HEK293 (cell line): ENCODE results near the gene ZSCAN2.

Experiments
- CTCF ChIA-PET: fragments of 350-600 bp; formaldehyde crosslinking; extraction: SDS; loops from one replicate; lab custom pipeline; 2021; ENCODE audit warnings: antibody characterized with exemption; lab: Yijun Ruan, JAX
- POLR2A ChIA-PET: fragments of 300-600 bp; formaldehyde crosslinking; extraction: SDS; loops from one replicate; lab custom pipeline; 2020; ENCODE audit warnings: antibody characterized with exemption, inconsistent platforms; lab: Yijun Ruan, JAX
- H3K27ac ChIP-seq: fragments of 200-500 bp; sonication (Bioruptor generic); 2 replicates; pipeline ENCODE4 v1.5.1; 2014; ENCODE audit warnings: low read depth, low read length, control low read depth, inconsistent platforms; ENCODE audit errors: extremely low read depth
- H3K36me3 ChIP-seq, 2 experiments: fragments of 200-500 bp in 1 of 2; sonication (Bioruptor generic) in 1 of 2; 1 replicate in 1 of 2; 2 replicates in 1 of 2; pipeline ENCODE4 v1.5.1; 2014 to 2017; ENCODE audit warnings: inconsistent platforms in 2 of 2, low read length in 2 of 2; ENCODE audit not compliant: control insufficient read depth in 2 of 2, insufficient read depth in 1 of 2
- H3K4me1 ChIP-seq: fragments of 200-500 bp; sonication (Bioruptor generic); 2 replicates; pipeline ENCODE4 v1.5.1; 2014; ENCODE audit warnings: mild to moderate bottlenecking, low read length, inconsistent platforms; ENCODE audit not compliant: control insufficient read depth, insufficient read depth
- H3K4me3 ChIP-seq: 2 replicates; pipeline ENCODE4 v1.5.1; 2011; ENCODE audit warnings: low read depth, mild to moderate bottlenecking, control low read depth, low read length, moderate library complexity
- H3K9me3 ChIP-seq: fragments of 200-500 bp; sonication (Bioruptor generic); 2 replicates; pipeline ENCODE4 v1.5.1; 2014; ENCODE audit warnings: low read depth, low read length, inconsistent platforms; ENCODE audit not compliant: control insufficient read depth, insufficient read depth
- FEZF1 ChIP-seq: fragments of 450-650 bp; formaldehyde crosslinking; IDR thresholded peaks from 2 replicates; pipeline ENCODE4 v1.5.1; 2016; ENCODE audit warnings: missing biosample characterization, missing genetic modification characterization
- GFI1B ChIP-seq: fragments of 450-650 bp; formaldehyde crosslinking; IDR thresholded peaks from 2 replicates; pipeline ENCODE4 v1.5.1; 2016; ENCODE audit warnings: missing biosample characterization, missing genetic modification characterization
- MEIS1 ChIP-seq: sonication (generic); formaldehyde crosslinking; IDR thresholded peaks from 2 replicates; pipeline ENCODE4 v1.8.1; 2022; ENCODE audit warnings: missing genetic modification reagents, mild to moderate bottlenecking, borderline replicate concordance
- OSR2 ChIP-seq: fragments of 450-650 bp; formaldehyde crosslinking; IDR thresholded peaks from 2 replicates; pipeline ENCODE4 v1.5.1; 2016; ENCODE audit warnings: missing biosample characterization, missing genetic modification characterization
- PRDM1 ChIP-seq: fragments of 450-650 bp; formaldehyde crosslinking; IDR thresholded peaks from 2 replicates; pipeline ENCODE4; 2016; ENCODE audit warnings: missing biosample characterization, missing genetic modification characterization
- SP3 ChIP-seq: fragments of 450-650 bp; formaldehyde crosslinking; IDR thresholded peaks from 2 replicates; pipeline ENCODE4 v1.5.1; 2016; ENCODE audit warnings: missing biosample characterization, missing genetic modification characterization
- ZFP41 ChIP-seq: fragments of 450-650 bp; formaldehyde crosslinking; IDR thresholded peaks from 2 replicates; pipeline ENCODE4 v1.5.1; 2016; ENCODE audit warnings: missing biosample characterization, missing genetic modification characterization, borderline replicate concordance
- ZNF132 ChIP-seq: fragments of 450-650 bp; formaldehyde crosslinking; IDR thresholded peaks from 2 replicates; pipeline ENCODE4 v1.5.1; 2017; ENCODE audit warnings: missing biosample characterization, missing genetic modification characterization, borderline replicate concordance
- ZNF214 ChIP-seq: fragments of 450-650 bp; formaldehyde crosslinking; IDR thresholded peaks from 2 replicates; pipeline ENCODE4 v1.5.1; 2017; ENCODE audit warnings: missing biosample characterization, mild to moderate bottlenecking, missing genetic modification characterization, borderline replicate concordance
- ZNF274 ChIP-seq, 2 experiments: fragments of 200-500 bp in 1 of 2; fragments of 450-650 bp in 1 of 2; sonication (Bioruptor generic) in 1 of 2; formaldehyde crosslinking in 1 of 2; IDR thresholded peaks; 2 replicates each; pipeline versions ENCODE4 v1.5.1 to v1.6.1; 2014 to 2016; ENCODE audit warnings: borderline replicate concordance in 1 of 2, inconsistent platforms in 1 of 2, low read length in 1 of 2, missing biosample characterization in 1 of 2, missing genetic modification characterization in 1 of 2
- ZNF302 ChIP-seq: fragments of 450-650 bp; formaldehyde crosslinking; IDR thresholded peaks from 2 replicates; pipeline ENCODE4 v1.5.1; 2016; ENCODE audit warnings: missing biosample characterization, missing genetic modification characterization, low read depth
- ZNF560 ChIP-seq: fragments of 450-650 bp; formaldehyde crosslinking; IDR thresholded peaks from 2 replicates; pipeline ENCODE4 v1.5.1; 2017; ENCODE audit warnings: missing biosample characterization, missing genetic modification characterization, borderline replicate concordance
- ZNF707 ChIP-seq: fragments of 450-650 bp; formaldehyde crosslinking; IDR thresholded peaks from 2 replicates; pipeline ENCODE4 v1.5.1; 2016; ENCODE audit warnings: missing biosample characterization, missing genetic modification characterization
- ZNF830 ChIP-seq: fragments of 450-650 bp; IDR thresholded peaks from 2 replicates; pipeline ENCODE4 v1.5.0; 2018; ENCODE audit warnings: missing biosample characterization, missing genetic modification characterization, low read depth, mild to moderate bottlenecking, moderate library complexity
- ZNF837 ChIP-seq: fragments of 450-650 bp; formaldehyde crosslinking; IDR thresholded peaks from 2 replicates; pipeline ENCODE4 v1.5.1; 2016; ENCODE audit warnings: missing biosample characterization, missing genetic modification characterization
- TF ChIP-seq, protein P1 (sequence below): fragments of 450-650 bp; formaldehyde crosslinking; IDR thresholded peaks from 2 replicates; pipeline ENCODE4 v1.5.1; 2017; ENCODE audit warnings: missing biosample characterization, missing genetic modification characterization
- TF ChIP-seq, protein P2 (sequence below): fragments of 450-650 bp; formaldehyde crosslinking; optimal IDR thresholded peaks from 2 replicates; pipeline ENCODE3; 2016; ENCODE audit warnings: missing biosample characterization, mild to moderate bottlenecking, missing genetic modification characterization
- TF ChIP-seq, protein P3 (sequence below): fragments of 450-650 bp; formaldehyde crosslinking; conservative IDR thresholded peaks from 2 replicates; pipeline ENCODE4 v1.5.1; 2016; ENCODE audit warnings: low read depth, missing biosample characterization, missing genetic modification characterization
- TF ChIP-seq, protein P4 (sequence below): fragments of 450-650 bp; formaldehyde crosslinking; IDR thresholded peaks from 2 replicates; pipeline ENCODE4 v1.5.1; 2016; ENCODE audit warnings: missing biosample characterization, missing genetic modification characterization
- TF ChIP-seq, protein P5 (sequence below): fragments of 450-650 bp; formaldehyde crosslinking; IDR thresholded peaks from 2 replicates; pipeline ENCODE4 v1.5.1; 2016; ENCODE audit warnings: missing biosample characterization, missing genetic modification characterization
- TF ChIP-seq, protein P6 (sequence below): sonication (generic); formaldehyde crosslinking; IDR thresholded peaks from 2 replicates; pipeline ENCODE4 v1.8.1; 2022; ENCODE audit warnings: mild to moderate bottlenecking, moderate library complexity, missing genetic modification reagents
- TF ChIP-seq, protein P7 (sequence below): fragments of 450-650 bp; formaldehyde crosslinking; IDR thresholded peaks from 2 replicates; pipeline ENCODE4 v1.5.1; 2017; ENCODE audit warnings: missing biosample characterization, missing genetic modification characterization

The ZSCAN2 gene

DNA sequence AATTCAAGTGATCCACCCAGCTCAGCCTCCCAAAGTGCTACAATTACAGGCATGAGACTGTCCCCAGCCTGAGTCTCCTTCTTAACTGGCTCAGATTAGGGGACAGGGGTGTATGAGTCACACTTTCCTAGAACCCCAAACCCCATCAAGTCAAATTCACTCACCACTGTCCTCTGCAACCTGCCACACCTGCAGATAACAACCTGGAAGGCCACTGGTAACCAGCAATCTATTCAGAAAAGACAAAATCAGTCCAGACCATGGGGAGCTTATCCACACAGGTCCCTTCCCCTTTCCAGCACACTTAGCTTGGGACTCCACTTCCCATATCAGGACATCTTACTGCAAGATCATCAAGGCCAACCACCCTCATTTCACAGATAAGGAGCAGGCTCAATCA lies 46.9 kb downstream of the ZSCAN2 start:
- H3K9me3 ChIP-seq, result no peaks in the 10 kb centered on the region
- ChIA-PET CTCF (interaction anchor here (1.1 kb wide), 1 partner anchor 48 kb away, joined by 4 read pairs; no protein-coding TSS in a partner anchor), POLR2A (interaction anchor here (2.5 kb wide), 1 partner anchor 10 kb away, joined by 8 read pairs; no protein-coding TSS in a partner anchor)
- H3K4me1 ChIP-seq, result no peaks in the 10 kb centered on the region
- no peak for TF ChIP-seq ZNF837 (tag by site-specific recombination)
- TF ChIP-seq, protein P1, sequence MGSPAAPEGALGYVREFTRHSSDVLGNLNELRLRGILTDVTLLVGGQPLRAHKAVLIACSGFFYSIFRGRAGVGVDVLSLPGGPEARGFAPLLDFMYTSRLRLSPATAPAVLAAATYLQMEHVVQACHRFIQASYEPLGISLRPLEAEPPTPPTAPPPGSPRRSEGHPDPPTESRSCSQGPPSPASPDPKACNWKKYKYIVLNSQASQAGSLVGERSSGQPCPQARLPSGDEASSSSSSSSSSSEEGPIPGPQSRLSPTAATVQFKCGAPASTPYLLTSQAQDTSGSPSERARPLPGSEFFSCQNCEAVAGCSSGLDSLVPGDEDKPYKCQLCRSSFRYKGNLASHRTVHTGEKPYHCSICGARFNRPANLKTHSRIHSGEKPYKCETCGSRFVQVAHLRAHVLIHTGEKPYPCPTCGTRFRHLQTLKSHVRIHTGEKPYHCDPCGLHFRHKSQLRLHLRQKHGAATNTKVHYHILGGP (tag by site-specific recombination), result no peak
- TF ChIP-seq, protein P2, sequence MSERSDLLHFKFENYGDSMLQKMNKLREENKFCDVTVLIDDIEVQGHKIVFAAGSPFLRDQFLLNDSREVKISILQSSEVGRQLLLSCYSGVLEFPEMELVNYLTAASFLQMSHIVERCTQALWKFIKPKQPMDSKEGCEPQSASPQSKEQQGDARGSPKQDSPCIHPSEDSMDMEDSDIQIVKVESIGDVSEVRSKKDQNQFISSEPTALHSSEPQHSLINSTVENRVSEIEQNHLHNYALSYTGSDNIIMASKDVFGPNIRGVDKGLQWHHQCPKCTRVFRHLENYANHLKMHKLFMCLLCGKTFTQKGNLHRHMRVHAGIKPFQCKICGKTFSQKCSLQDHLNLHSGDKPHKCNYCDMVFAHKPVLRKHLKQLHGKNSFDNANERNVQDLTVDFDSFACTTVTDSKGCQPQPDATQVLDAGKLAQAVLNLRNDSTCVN (tag by site-specific recombination), result no peak
- no peak for TF ChIP-seq OSR2 (tag by site-specific recombination)
- no peak for TF ChIP-seq ZNF830 (tag by site-specific recombination)
- no peak for TF ChIP-seq ZNF707 (tag by site-specific recombination)
- no peak for TF ChIP-seq ZNF560 (tag by site-specific recombination)
- TF ChIP-seq PRDM1 (tag by site-specific recombination), result no peak
- TF ChIP-seq, protein P3, sequence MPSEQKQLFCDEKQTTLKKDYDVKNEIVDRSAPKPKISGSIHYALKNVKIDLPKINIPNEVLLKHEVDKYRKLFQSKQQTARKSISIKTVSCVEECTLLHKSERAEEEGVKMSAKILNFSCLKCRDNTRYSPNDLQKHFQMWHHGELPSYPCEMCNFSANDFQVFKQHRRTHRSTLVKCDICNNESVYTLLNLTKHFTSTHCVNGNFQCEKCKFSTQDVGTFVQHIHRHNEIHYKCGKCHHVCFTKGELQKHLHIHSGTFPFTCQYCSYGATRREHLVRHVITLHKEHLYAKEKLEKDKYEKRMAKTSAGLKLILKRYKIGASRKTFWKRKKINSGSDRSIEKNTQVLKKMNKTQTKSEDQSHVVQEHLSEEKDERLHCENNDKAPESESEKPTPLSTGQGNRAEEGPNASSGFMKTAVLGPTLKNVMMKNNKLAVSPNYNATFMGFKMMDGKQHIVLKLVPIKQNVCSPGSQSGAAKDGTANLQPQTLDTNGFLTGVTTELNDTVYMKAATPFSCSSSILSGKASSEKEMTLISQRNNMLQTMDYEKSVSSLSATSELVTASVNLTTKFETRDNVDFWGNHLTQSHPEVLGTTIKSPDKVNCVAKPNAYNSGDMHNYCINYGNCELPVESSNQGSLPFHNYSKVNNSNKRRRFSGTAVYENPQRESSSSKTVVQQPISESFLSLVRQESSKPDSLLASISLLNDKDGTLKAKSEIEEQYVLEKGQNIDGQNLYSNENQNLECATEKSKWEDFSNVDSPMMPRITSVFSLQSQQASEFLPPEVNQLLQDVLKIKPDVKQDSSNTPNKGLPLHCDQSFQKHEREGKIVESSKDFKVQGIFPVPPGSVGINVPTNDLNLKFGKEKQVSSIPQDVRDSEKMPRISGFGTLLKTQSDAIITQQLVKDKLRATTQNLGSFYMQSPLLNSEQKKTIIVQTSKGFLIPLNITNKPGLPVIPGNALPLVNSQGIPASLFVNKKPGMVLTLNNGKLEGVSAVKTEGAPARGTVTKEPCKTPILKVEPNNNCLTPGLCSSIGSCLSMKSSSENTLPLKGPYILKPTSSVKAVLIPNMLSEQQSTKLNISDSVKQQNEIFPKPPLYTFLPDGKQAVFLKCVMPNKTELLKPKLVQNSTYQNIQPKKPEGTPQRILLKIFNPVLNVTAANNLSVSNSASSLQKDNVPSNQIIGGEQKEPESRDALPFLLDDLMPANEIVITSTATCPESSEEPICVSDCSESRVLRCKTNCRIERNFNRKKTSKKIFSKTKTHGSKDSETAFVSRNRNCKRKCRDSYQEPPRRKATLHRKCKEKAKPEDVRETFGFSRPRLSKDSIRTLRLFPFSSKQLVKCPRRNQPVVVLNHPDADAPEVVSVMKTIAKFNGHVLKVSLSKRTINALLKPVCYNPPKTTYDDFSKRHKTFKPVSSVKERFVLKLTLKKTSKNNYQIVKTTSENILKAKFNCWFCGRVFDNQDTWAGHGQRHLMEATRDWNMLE (tag by site-specific recombination), result no peak
- TF ChIP-seq ZNF274 (IDR thresholded peaks at IDR 0.05; ENCODE audit: low read length), result no peak
- no peak for TF ChIP-seq ZNF274 (tag by site-specific recombination; IDR thresholded peaks at IDR 0.05; ENCODE audit: borderline replicate concordance)
- TF ChIP-seq, protein P4, sequence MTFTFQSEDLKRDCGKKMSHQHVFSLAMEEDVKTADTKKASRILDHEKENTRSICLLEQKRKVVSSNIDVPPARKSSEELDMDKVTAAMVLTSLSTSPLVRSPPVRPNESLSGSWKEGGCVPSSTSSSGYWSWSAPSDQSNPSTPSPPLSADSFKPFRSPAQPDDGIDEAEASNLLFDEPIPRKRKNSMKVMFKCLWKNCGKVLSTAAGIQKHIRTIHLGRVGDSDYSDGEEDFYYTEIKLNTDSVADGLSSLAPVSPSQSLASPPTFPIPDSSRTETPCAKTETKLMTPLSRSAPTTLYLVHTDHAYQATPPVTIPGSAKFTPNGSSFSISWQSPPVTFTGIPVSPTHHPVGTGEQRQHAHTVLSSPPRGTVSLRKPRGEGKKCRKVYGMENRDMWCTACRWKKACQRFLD (tag by site-specific recombination), result no peak
- no peak for TF ChIP-seq FEZF1 (tag by site-specific recombination)
- TF ChIP-seq ZNF132 (tag by site-specific recombination), result no peak
- TF ChIP-seq ZNF302 (tag by site-specific recombination), result no peak
- no peak overlapping the region for H3K27ac ChIP-seq
- H3K4me3 ChIP-seq, result no peak overlapping the region
- peaks cover 86 to 97% of the 10 kb centered on the region in 2 experiments for H3K36me3 ChIP-seq

DNA sequence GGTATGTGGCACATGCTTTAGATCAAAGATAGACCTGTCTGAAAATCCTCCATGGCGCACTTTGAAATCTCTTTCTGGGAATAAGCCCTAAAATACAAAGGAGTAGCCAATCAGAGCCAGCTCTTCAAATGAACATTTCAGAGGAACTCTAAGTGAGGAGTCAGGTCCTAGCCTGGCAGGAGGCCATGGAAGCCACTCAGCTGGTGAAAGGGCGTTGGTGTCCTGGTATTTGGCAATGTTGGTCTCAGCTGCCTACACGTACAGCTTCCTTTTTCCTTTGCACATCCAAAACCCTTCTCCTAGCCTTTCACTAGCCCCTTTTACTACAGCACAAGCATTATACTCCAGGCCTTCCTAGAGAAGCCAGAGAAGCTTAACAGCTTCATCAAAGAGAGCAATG lies 47.7 kb downstream of the ZSCAN2 start:
- peaks cover 79 to 91% of the 10 kb centered on the region in 2 experiments for H3K36me3 ChIP-seq
- no peak overlapping the region for H3K4me3 ChIP-seq
- H3K9me3 ChIP-seq, result no peaks in the 10 kb centered on the region
- POLR2A ChIA-PET, result interaction anchor here (1.0 to 2.5 kb wide), 2 partner anchors 11 to 119 kb away, joined by 3 to 8 read pairs; no protein-coding TSS in a partner anchor
- no peak overlapping the region; the same call in 1 of the 2 replicates for H3K27ac ChIP-seq
- CTCF ChIA-PET, result interaction anchor here (0.5 to 1.5 kb wide), 4 partner anchors 10 to 88 kb away, joined by 4 to 8 read pairs (median 5); no protein-coding TSS in a partner anchor
- H3K4me1 ChIP-seq, result no peaks in the 10 kb centered on the region
- TF ChIP-seq GFI1B (tag by site-specific recombination) (no peak), ZNF214 (tag by site-specific recombination) (no peak), MEIS1 (no peak), ZFP41 (no peak), SP3 (tag by site-specific recombination) (no peak)
- TF ChIP-seq, protein P5, sequence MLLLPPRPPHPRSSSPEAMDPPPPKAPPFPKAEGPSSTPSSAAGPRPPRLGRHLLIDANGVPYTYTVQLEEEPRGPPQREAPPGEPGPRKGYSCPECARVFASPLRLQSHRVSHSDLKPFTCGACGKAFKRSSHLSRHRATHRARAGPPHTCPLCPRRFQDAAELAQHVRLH (tag by site-specific recombination), result no peak
- TF ChIP-seq, protein P6, sequence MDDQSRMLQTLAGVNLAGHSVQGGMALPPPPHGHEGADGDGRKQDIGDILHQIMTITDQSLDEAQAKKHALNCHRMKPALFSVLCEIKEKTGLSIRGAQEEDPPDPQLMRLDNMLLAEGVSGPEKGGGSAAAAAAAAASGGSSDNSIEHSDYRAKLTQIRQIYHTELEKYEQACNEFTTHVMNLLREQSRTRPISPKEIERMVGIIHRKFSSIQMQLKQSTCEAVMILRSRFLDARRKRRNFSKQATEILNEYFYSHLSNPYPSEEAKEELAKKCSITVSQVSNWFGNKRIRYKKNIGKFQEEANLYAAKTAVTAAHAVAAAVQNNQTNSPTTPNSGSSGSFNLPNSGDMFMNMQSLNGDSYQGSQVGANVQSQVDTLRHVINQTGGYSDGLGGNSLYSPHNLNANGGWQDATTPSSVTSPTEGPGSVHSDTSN (CRISPR knock-in tag), result no peak
- TF ChIP-seq, protein P7, sequence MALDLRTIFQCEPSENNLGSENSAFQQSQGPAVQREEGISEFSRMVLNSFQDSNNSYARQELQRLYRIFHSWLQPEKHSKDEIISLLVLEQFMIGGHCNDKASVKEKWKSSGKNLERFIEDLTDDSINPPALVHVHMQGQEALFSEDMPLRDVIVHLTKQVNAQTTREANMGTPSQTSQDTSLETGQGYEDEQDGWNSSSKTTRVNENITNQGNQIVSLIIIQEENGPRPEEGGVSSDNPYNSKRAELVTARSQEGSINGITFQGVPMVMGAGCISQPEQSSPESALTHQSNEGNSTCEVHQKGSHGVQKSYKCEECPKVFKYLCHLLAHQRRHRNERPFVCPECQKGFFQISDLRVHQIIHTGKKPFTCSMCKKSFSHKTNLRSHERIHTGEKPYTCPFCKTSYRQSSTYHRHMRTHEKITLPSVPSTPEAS (tag by site-specific recombination), result no peak
